Tibial nerve (tissue), 4 donors: ENCODE results near the gene CCDC60. TPM values are rescaled to one million over a fixed set of nuclear protein-coding genes. Genes with fewer than 3 reads are reported as not detected.

Experiments used
- DNase-seq, 2 donors: peaks; one replicate each; pipeline ENCODE4 v3.0.0-alpha.2; 2019; ENCODE audit warnings: low spot score in 2 of 2
- H3K27ac ChIP-seq, 4 donors: fragments of 200-600 bp; sonication (generic) in 3 of 4; one replicate each; pipeline ENCODE4 v1.5.1; 2017 to 2019; ENCODE audit warnings: mild to moderate bottlenecking in 1 of 4
- H3K27me3 ChIP-seq, 2 donors: fragments of 200-600 bp; sonication (generic) in 1 of 2; one replicate each; pipeline versions ENCODE4 v1.5.1 to v1.6.0; 2017 to 2019
- H3K36me3 ChIP-seq, 3 donors: fragments of 200-600 bp; sonication (generic); one replicate each; pipeline ENCODE4 v1.5.1; 2018 to 2019
- H3K4me1 ChIP-seq, 4 donors: fragments of 200-600 bp; sonication (generic) in 3 of 4; one replicate each; pipeline ENCODE4 v1.5.1; 2017 to 2019
- H3K4me3 ChIP-seq, 4 donors: fragments of 200-600 bp; sonication (generic) in 3 of 4; one replicate each; pipeline ENCODE4 v1.5.1; 2017 to 2019; ENCODE audit warnings: mild to moderate bottlenecking in 1 of 4, moderate library complexity in 1 of 4
- H3K9me3 ChIP-seq, 4 donors: fragments of 200-600 bp; sonication (generic) in 3 of 4; one replicate each; pipeline ENCODE4 v1.5.1; 2017 to 2019
- EP300 ChIP-seq, 2 donors: sonication (generic); formaldehyde crosslinking; IDR thresholded peaks; one replicate each; pipeline ENCODE4 v1.6.1; 2017; ENCODE audit warnings: antibody characterized with exemption in 2 of 2, mild to moderate bottlenecking in 1 of 2
- POLR2A ChIP-seq, 2 donors: fragments of 450-650 bp; IDR thresholded peaks; one replicate each; pipeline ENCODE4 v1.6.1; 2017; ENCODE audit warnings: antibody characterized with exemption in 2 of 2, mild to moderate bottlenecking in 2 of 2, moderate library complexity in 2 of 2
- WGBS, 2 donors: methylation state at CpG; one replicate each; pipeline ENCODE4 v1.1.5; 2018; 5-methylcytosine and 5-hydroxymethylcytosine counted together
- total RNA-seq, 4 donors: library from RNA; depleted of rRNA; stranded (reverse); fragments of >200 nt; gene quantifications; one replicate each; pipeline ENCODE4 v1.1.0, GENCODE V29; 2016
- TF ChIP-seq, protein P1 (sequence below), 5 experiments: fragments of 200-600 bp in 3 of 5; fragments of 450-650 bp in 2 of 5; sonication (generic) in 3 of 5; IDR thresholded peaks; one replicate each; pipeline ENCODE4 v1.5.1; 2016 to 2019; ENCODE audit warnings: antibody characterized with exemption in 5 of 5, mild to moderate bottlenecking in 3 of 5, moderate library complexity in 2 of 5

The CCDC60 gene, protein sequence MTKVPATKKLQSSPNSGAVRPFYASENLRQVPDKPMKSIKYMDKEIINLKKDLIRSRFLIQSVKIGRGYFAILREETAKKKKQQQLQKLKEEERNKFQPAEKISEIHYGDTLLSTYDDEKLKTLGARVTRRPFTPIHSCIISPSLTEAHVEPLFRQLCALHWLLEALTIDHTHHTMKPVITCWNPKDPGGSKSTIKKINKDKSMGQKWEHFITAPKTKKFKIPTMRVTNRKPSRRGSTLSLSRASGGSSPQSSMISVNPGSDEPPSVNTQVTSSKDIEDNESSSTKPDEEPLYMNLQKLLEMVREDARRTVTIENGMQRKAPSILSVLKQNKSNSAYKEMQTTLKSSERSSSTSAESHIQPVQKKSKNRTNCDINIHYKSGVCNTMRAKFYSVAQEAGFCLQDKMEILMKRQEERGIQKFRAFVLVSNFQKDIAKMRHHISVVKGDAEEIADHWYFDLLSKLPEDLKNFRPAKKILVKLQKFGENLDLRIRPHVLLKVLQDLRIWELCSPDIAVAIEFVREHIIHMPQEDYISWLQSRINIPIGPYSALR
- not detected for total RNA-seq

DNA sequence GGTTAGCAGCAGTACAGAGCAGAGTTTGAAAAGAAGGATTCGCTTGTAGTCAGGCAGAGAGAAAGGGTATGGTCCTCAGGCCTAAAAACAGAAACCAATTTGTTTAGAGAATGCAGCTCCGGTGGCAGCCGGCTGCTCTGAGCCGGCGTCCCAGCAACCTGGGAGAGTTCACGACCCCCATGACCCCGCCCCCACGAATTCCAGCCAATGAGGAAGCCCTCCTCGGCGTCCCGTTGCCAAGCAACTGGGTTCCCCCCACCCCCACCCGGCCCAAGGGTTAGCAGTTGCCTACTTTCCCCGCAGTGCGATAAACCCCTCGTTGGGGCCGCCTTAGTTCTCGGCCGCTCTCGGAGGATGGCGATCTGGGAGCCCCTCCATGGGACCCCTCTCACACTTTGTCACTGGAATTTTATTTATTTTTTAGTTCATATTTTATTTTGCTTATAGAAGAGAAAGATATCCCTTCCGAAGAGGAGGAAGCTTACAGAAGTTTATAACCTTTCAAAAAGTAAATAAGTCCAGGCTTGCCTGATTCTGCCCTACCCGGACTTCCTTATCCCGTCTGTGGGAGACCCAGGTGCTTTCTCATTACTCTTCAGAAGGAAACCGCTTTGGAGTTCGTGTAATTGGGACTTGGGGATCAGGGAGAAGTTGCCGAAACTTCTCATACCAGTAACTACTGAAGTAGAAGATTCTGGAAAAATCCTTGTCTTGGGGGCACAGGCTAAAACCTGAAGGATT, at the start of gene CCDC60:
CCDC60 (plus strand) TSS at position 300 of the 741 bp plus-strand sequence. CDS start 448 bp downstream, outside the sequence.
- H3K4me1 ChIP-seq = no peaks in the 10 kb centered on the region
- no peak for TF ChIP-seq EP300 (IDR thresholded peaks at IDR 0.05)
- TF ChIP-seq POLR2A (IDR thresholded peaks at IDR 0.05) = no peak
- TF ChIP-seq, protein P1, sequence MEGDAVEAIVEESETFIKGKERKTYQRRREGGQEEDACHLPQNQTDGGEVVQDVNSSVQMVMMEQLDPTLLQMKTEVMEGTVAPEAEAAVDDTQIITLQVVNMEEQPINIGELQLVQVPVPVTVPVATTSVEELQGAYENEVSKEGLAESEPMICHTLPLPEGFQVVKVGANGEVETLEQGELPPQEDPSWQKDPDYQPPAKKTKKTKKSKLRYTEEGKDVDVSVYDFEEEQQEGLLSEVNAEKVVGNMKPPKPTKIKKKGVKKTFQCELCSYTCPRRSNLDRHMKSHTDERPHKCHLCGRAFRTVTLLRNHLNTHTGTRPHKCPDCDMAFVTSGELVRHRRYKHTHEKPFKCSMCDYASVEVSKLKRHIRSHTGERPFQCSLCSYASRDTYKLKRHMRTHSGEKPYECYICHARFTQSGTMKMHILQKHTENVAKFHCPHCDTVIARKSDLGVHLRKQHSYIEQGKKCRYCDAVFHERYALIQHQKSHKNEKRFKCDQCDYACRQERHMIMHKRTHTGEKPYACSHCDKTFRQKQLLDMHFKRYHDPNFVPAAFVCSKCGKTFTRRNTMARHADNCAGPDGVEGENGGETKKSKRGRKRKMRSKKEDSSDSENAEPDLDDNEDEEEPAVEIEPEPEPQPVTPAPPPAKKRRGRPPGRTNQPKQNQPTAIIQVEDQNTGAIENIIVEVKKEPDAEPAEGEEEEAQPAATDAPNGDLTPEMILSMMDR (IDR thresholded peaks at IDR 0.05) = no peak
- H3K4me3 ChIP-seq = no peak within 1 kb of the TSS
- no peak within 1 kb of the TSS for H3K27ac ChIP-seq
- H3K9me3 ChIP-seq = no peaks in the 10 kb centered on the region
- no peaks in the 10 kb centered on the region for H3K36me3 ChIP-seq
- DNase-seq = no peak
- H3K27me3 ChIP-seq = no peaks in the 10 kb centered on the region
- 17% methylated on average over 22 to 26 of the region's 26 CpGs for WGBS, 2 donors

DNA sequence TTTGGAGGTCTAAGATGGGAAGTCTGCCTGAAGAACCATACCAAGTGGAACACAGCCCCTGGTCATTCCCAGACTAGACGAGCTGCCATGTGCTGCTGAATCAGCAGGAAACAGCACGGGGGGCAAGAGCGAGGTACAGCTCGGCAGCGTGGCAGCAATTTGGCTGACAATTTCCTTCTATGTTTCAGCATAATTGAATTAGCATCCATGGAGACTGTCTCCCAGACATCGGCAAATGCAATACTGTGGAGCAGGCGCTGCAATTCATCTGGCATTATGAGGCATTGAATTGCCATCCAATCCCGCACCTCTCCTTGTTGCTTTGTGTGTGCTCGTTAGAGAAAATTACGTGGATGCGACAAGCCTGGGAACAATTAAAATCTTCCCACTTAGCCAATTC, 46.0 kb upstream of the CCDC60 start:
- H3K27me3 ChIP-seq = no peaks in the 10 kb centered on the region
- no peak for DNase-seq
- H3K27ac ChIP-seq = no peak overlapping the region
- H3K9me3 ChIP-seq = no peaks in the 10 kb centered on the region
- no peaks in the 10 kb centered on the region for H3K36me3 ChIP-seq
- no peaks in the 10 kb centered on the region for H3K4me1 ChIP-seq
- no peak overlapping the region for H3K4me3 ChIP-seq
- WGBS, 2 donors = 35 to 38% methylated on average over 11 of the region's 11 CpGs
- TF ChIP-seq POLR2A (IDR thresholded peaks at IDR 0.05) (no peak), EP300 (IDR thresholded peaks at IDR 0.05) (no peak)
- TF ChIP-seq, protein P1 (IDR thresholded peaks at IDR 0.05) = no peak

DNA sequence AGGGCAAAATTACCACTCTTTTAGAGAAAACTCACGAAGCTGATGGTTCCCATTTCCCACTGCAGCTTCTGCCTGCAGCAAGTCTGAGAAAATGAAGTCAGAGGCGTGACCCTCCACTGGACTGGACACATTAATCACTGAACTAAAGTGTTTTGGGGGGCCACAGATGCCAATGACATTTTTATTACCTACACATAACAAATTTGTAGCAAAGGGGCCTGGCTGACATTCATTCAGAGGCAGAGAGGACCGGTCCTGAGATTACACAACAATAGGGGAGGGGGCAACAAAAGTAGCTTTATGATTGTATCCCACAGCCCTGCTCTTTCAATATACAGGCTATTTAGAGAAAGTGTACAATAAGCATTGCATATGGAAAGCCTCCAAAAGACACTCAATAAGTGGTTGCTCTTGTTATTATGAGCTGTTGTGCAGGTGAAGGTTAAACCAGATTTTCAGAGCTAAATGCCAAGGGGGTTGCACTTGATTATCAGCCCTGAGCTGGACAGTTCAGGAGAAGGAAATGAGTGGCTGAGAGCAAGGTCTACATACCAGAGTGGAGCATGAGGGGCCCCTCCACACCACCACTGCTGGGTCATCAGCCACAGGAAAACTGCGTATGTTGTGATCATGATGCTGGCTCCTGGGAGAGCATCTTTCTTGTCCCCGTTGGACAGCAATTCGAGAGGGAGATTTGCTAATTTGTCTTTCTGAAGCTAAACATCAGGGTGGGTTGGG, 41.5 kb upstream of the CCDC60 start:
- TF ChIP-seq EP300 (IDR thresholded peaks at IDR 0.05) (no peak), POLR2A (IDR thresholded peaks at IDR 0.05) (no peak)
- TF ChIP-seq, protein P1 (IDR thresholded peaks at IDR 0.05) = no peak
- no peaks in the 10 kb centered on the region for H3K9me3 ChIP-seq
- H3K4me3 ChIP-seq = no peak overlapping the region
- no peak overlapping the region for H3K27ac ChIP-seq
- no peaks in the 10 kb centered on the region for H3K4me1 ChIP-seq
- DNase-seq = no peak
- no peaks in the 10 kb centered on the region for H3K36me3 ChIP-seq
- WGBS, 2 donors = 22 to 29% methylated on average over 6 of the region's 6 CpGs
- no peaks in the 10 kb centered on the region for H3K27me3 ChIP-seq

DNA sequence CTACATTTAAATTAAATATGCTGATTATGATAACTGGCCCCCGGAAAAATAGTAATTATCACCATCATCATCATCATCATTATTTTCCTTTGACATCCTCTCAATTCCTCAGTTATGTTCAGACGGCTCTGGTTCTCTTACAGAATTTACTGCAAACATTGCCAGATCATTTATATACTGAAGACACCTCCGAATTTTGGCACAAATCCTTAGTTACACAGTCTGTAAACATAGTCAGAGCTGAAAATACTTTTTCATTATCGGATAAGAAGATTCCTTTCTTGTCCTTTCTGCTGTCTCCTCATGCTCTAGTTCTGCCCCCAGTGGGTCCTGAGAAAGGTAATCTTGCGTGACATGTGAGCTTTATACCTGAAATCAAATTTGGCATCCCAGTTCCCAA, 40.3 kb upstream of the CCDC60 start:
- H3K27me3 ChIP-seq = no peaks in the 10 kb centered on the region
- H3K27ac ChIP-seq = no peak overlapping the region
- no peak for TF ChIP-seq EP300 (IDR thresholded peaks at IDR 0.05)
- no peak for TF ChIP-seq POLR2A (IDR thresholded peaks at IDR 0.05)
- TF ChIP-seq, protein P1 (IDR thresholded peaks at IDR 0.05) = no peak
- 68 to 69% methylated on average over 5 of the region's 5 CpGs for WGBS, 2 donors
- DNase-seq = no peak
- no peaks in the 10 kb centered on the region for H3K4me1 ChIP-seq
- H3K36me3 ChIP-seq = no peaks in the 10 kb centered on the region
- no peaks in the 10 kb centered on the region for H3K9me3 ChIP-seq
- no peak overlapping the region for H3K4me3 ChIP-seq
